B cell (primary cell): ENCODE measurements around the gene NRDE2.

ENCODE experiments used
- CTCF ChIP-seq: fragments of 200-600 bp; IDR thresholded peaks from one replicate; pipeline ENCODE4 v1.8.0; 2022; ENCODE audit warnings: antibody characterized with exemption, mild to moderate bottlenecking
- EZH2 ChIP-seq: IDR thresholded peaks from 2 replicates; pipeline ENCODE4 v1.6.1; 2012; ENCODE audit warnings: borderline replicate concordance, low read depth, mild to moderate bottlenecking, moderate library complexity, low read length; ENCODE audit not compliant: insufficient read depth, poor library complexity, severe bottlenecking

- no peak for TF ChIP-seq CTCF
- TF ChIP-seq EZH2, result no peak
These were observed 35.1 kb downstream of the NRDE2 start for GRCh38 chr14:90296641-90297040.
